GM06990 (cell line): Measurements from ENCODE around the gene RPL26.

Source experiments
- DNase-seq: peaks from one replicate; pipeline ENCODE4 v3.0.0-alpha.2; 2011; ENCODE audit not compliant: insufficient read length; ENCODE audit errors: extremely low read depth
- H3K27me3 ChIP-seq: replicated peaks from 2 replicates; pipeline ENCODE4 v1.6.0; 2011; ENCODE audit warnings: low read length; ENCODE audit not compliant: control insufficient read depth, insufficient read depth
- H3K36me3 ChIP-seq: 2 replicates; pipeline ENCODE4 v1.5.1; 2011; ENCODE audit warnings: low read length; ENCODE audit not compliant: control insufficient read depth, insufficient read depth
- H3K4me3 ChIP-seq: replicated peaks from 2 replicates; pipeline ENCODE4 v1.5.1; 2011; ENCODE audit warnings: low read depth, mild to moderate bottlenecking, control low read depth, low read length
- TF ChIP-seq, protein P1 (sequence below): IDR thresholded peaks from 2 replicates; pipeline ENCODE4 v1.5.1; 2011; ENCODE audit warnings: low read length, control low read depth, mild to moderate bottlenecking, inconsistent platforms; ENCODE audit not compliant: insufficient read depth, poor library complexity, severe bottlenecking

Gene RPL26

DNA sequence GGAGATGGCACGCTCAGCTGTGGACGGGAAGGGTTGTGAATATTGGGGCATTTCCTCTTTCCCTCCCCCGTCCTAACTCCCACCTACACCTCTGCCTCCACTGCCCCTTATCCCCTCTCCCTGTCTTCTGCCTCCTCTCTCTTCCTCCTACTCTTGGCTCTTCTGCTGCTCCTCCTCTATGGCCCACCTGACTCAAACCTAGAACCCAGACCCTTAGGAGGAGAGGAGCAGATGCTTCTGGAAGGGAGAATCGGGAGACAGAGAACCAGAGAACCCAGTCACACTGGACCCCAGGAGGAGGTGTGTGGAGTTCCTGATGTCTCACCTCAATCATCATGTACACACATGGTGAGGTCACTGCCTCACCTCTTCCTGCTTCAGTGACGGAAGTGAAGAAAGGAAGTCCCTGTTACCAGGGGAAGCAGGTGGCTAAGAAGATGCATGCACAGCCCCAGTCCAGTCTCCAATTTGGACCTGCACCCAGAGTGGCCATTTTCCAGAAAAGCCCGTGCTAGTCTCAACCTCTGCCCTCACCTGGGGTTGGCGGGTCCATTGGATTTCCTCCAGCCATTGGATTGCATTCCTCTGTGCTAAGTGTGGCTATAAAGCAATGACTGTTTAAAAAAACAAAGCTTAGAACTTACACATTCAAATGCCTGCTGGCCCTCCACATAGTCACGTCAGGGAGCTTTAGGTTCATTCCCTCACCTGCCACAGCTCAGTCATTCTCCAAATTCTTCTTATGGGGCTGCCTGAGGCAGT is 10.7 kb upstream of the RPL26 start:
- TF ChIP-seq, protein P1, sequence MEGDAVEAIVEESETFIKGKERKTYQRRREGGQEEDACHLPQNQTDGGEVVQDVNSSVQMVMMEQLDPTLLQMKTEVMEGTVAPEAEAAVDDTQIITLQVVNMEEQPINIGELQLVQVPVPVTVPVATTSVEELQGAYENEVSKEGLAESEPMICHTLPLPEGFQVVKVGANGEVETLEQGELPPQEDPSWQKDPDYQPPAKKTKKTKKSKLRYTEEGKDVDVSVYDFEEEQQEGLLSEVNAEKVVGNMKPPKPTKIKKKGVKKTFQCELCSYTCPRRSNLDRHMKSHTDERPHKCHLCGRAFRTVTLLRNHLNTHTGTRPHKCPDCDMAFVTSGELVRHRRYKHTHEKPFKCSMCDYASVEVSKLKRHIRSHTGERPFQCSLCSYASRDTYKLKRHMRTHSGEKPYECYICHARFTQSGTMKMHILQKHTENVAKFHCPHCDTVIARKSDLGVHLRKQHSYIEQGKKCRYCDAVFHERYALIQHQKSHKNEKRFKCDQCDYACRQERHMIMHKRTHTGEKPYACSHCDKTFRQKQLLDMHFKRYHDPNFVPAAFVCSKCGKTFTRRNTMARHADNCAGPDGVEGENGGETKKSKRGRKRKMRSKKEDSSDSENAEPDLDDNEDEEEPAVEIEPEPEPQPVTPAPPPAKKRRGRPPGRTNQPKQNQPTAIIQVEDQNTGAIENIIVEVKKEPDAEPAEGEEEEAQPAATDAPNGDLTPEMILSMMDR = no peak
- Histone ChIP-seq H3K27me3 (no peaks in the 10 kb centered on the region), H3K4me3 (no peak overlapping the region), H3K36me3 (no peaks in the 10 kb centered on the region)
- DNase-seq = no peak

DNA sequence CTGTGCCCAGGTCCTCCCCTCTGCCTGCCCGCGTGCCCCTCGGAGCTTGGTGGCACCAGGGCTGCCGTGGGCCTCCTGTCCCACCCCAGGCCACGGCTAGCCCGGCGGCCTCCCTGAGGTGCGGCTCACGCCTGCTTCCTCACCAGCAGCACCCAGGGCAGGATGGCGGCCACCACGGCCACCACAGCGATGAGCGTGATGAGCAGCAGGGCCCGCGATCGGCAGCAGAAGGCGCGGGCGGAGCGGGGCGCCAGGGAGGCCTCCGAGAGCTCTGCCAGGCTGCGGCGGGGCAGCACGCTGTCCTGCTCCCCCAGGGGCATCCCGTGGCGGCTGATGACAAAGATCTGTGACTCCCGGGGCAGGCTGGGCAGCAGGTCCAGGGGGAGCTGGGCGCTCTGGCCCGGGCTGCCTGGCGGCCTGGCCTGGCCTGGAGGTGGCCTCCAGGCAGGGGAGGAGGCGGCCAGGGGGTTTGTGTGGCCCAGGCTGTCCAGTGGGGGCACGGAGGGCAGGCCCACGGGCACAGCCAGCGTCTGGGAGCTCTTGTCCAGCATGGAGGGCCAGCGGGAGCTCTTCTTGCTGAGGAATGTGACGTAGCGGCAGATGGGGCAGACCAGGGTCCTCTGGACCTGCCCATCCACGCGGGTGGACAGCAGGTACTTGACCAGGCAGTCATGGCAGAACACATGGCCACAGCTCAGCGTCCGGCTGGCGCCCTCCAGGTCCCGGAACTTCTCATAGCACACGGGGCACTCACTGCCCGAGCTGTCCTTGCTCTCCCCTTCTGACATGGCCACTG is 9.9 kb upstream of the RPL26 start:
- no peak for DNase-seq
- Histone ChIP-seq H3K27me3 (no peaks in the 10 kb centered on the region), H3K4me3 (no peak overlapping the region), H3K36me3 (no peaks in the 10 kb centered on the region)
- TF ChIP-seq, protein P1 = no peak

DNA sequence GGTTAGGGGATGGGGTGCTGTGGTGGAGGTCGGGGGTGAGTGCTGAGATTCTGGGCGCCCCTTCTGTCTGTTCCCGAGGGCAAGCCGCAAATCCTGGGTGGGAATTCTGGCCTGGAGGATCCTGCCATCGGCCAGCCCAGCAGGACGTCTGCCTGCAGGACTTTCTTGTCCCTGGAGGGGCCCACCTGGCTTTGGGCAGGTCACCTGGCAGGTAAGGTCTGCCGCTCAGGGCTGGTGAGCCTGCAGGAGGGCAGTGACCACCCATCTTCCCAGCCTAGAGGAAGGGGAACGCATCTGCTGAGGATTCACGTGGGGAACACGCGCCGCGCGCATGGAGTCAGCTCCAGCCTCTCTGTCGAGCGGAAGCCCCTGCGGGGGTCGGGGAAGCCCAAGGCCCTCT is 9.3 kb upstream of the RPL26 start:
- no peaks in the 10 kb centered on the region for H3K27me3 ChIP-seq
- no peak for DNase-seq
- TF ChIP-seq, protein P1 = no peak
- H3K4me3 ChIP-seq = no peak overlapping the region
- H3K36me3 ChIP-seq = no peaks in the 10 kb centered on the region

DNA sequence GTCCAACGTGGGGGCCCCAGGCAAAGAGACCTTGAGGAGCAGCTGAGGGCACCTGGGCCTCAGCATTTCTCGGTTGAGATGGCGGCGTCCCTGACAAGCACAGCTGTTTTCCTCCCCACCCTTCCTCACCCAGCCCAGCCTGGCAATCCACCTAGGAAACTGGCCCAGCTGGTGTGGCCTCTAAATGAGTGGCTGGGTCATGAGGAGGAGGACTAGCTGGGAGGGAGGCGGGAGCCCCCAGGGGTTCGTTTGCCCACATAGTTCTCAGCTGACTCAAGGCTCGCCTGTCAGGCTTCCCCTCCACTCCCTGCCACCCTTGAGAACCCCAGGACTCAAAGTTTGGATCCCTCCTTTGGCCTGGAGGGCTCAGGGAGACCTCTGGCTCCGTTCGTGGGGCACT is 8.7 kb upstream of the RPL26 start:
- TF ChIP-seq, protein P1 = no peak
- Histone ChIP-seq H3K36me3 (no peaks in the 10 kb centered on the region), H3K4me3 (no peak overlapping the region), H3K27me3 (no peaks in the 10 kb centered on the region)
- DNase-seq = no peak

DNA sequence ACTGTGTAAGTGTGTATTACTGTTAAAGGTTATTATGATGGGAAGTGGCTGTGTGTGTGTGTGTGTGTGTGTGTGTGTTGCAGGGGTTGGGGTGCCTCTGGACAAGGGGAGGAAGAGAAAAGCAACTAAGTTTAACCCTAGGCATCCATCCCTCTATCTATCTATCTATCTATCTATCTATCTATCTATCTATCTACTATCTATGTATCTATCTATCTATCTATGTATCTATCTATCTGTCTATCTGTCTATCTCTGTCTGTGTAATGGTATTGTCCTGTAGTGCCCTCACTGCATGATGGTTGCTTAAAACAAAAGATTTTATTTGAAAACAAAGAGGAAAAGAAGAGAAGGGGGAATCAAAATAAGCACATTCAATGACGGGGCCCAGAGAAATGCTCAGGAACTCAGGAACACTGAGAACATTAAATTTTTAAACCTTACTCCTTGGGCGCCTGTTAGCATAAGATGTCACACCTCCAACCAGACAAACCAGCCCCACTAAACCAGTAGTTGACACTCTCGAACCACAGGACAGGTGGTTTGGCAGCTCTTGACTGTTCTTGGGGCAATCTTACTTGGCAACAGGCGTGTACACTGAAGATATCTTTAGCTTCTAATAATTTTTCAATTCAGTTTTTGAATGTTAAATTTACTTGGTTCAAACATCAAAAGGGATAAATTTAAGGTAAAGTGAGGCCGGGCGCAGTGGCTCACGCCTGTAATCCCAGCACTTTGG is 5.1 kb upstream of the RPL26 start:
- H3K27me3 ChIP-seq = no peaks in the 10 kb centered on the region
- TF ChIP-seq, protein P1 = no peak
- H3K36me3 ChIP-seq = no peaks in the 10 kb centered on the region
- no peak overlapping the region for H3K4me3 ChIP-seq
- no peak for DNase-seq
